C1 segment of cervical spinal cord (tissue), 14 donors: ENCODE data around the gene ADAD1.

Source experiments
- DNase-seq, 14 donors: peaks; one replicate each; lab custom pipeline; 2025; lab: John Stamatoyannopoulos, UW

Gene ADAD1

DNA sequence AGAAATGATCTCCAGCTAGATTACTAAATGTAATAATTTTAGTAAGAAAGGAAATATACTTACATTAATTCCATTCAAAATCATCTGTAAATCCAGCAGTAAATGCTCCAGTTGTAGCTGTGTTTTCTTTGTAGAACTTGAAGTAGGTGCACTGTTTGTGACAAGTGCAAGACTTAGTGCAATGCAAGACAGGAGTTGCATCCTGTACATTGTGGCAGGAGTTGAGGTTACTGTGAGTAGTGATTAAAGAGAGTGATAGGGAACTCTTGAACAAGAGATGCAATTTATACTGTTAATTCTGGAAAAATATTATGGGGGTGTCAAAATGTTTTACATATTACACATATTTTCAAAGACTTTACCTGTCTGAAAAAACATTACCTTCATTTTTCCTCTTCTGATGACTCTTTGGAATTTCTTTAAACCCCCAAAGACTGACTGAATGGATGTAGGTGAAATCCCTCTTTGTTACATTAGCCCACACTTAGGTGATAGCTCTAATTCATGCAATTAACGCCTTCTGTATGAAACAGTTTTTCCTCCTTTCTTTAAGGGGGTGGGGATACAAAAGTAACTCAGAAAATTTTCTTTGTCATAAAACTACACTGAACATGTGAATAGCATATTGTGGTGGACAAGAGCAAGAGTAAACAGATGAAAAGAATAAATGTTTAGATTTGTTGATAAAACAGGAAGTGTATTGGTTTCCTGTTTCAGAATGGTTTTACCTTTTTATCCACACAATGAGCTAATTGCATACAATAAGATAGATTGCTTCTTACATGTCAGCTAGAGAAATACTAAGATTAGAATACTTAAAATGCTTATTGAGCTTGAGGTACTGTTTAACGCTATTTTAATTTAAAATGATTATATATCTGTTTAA, 77.7 kb downstream of the ADAD1 start, which contains the start of gene IL2:
TSS of gene IL2 (minus strand) at position 495 of the 886 bp plus-strand sequence. CDS start at position 210, 285 bp downstream.
- no peak for DNase-seq

- DNase-seq: no peak
These were observed 79.8 kb downstream of the ADAD1 start for GRCh38 chr4:122458625-122459024.

- no peak for DNase-seq
These were observed 90.6 kb downstream of the ADAD1 start for GRCh38 chr4:122469457-122469856.

DNA sequence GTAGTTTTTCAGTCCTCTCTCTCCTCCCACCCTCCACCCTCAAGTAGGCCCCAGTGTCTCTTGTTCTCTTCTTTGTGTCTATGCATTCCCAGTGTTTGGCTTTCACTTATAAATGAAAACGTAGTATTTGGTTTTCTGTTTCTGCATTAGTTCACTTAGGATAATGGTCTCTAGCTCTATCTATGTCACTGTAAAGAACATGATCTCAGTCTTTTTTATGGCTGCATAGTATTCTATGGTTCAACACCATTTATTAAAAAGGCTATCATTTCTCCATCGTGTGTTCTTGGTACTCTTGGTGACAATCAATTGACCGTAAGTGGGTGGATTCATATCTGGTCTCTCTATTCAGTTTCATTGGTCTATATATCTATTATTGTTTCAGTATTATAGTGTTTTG, 96.4 kb downstream of the ADAD1 start:
- DNase-seq: no peak

DNA sequence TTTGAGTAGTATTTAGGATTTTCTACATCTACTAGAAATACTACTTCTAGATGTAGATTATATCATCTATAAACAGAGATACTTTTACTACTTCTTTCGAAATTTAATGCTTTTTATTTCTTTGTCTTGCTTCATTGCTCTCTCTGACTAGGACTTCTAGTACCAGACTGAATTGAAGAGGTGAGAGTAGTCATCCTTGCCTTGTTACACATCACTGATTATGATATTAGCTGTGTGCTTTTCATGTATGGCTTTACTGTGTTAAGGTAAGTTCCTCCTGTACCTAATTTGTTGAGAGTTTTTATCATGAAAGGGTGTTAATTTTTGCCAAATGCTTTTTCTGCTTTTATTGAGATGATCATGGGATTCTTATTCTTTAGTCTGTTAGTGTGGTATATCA, 97.3 kb downstream of the ADAD1 start:
- no peak for DNase-seq

GRCh38 chr4:122476745-122477144, 97.9 kb downstream of the ADAD1 start:
- DNase-seq: no peak
